CD4-positive, CD25-positive, alpha-beta regulatory T cell (primary cell): ENCODE results near the gene STK10. TPM values are rescaled to one million over a fixed set of nuclear protein-coding genes. Genes with fewer than 3 reads are reported as not detected.

Experiments used
- ATAC-seq, 2 donors: fragments of 150-1000 bp; cut with Tn5 transposase; one replicate each; pipeline ENCODE4 v1.10.0; 2021; ENCODE audit warnings: low read depth in 2 of 2, moderate number of reproducible peaks in 2 of 2, moderate library complexity in 1 of 2
- DNase-seq, 3 donors: peaks; one replicate each; pipeline versions ENCODE4 v3.0.0 to v3.0.0-alpha.2; 2012 to 2022; ENCODE audit warnings: mixed read lengths in 1 of 3
- H3K27ac ChIP-seq: one replicate; pipeline ENCODE4 v1.7.0; 2013; ENCODE audit warnings: mild to moderate bottlenecking, low read length; ENCODE audit not compliant: insufficient read depth, poor library complexity, severe bottlenecking
- H3K27me3 ChIP-seq: one replicate; pipeline ENCODE4 v1.7.0; 2013; ENCODE audit warnings: low read length; ENCODE audit not compliant: control insufficient read depth, insufficient read depth
- H3K36me3 ChIP-seq: one replicate; pipeline ENCODE4 v1.7.0; 2013; ENCODE audit warnings: mild to moderate bottlenecking, low read length, moderate library complexity; ENCODE audit not compliant: control insufficient read depth, insufficient read depth
- H3K4me1 ChIP-seq: 2 replicates; pipeline ENCODE4 v1.7.0; 2013; ENCODE audit warnings: mild to moderate bottlenecking, low read length; ENCODE audit not compliant: insufficient read depth, control insufficient read depth, poor library complexity, severe bottlenecking
- H3K4me3 ChIP-seq: one replicate; pipeline ENCODE4 v1.7.0; 2013; ENCODE audit warnings: low read depth, mild to moderate bottlenecking, low read length, moderate library complexity
- H3K9me3 ChIP-seq, 2 experiments: 1 replicate in 1 of 2; 2 replicates in 1 of 2; pipeline ENCODE4 v1.7.0; 2013; ENCODE audit warnings: low read length in 2 of 2, mild to moderate bottlenecking in 1 of 2, moderate library complexity in 1 of 2; ENCODE audit not compliant: control insufficient read depth in 2 of 2
- H3K27ac Mint-ChIP-seq, 3 donors: one replicate each; pipeline ENCODE4 v1.8.0; 2020 to 2022; ENCODE audit warnings: mild to moderate bottlenecking in 3 of 3, mixed read lengths in 3 of 3, moderate library complexity in 2 of 3
- H3K27me3 Mint-ChIP-seq: one replicate; pipeline ENCODE4 v1.8.0; 2022; ENCODE audit warnings: mild to moderate bottlenecking, mixed read lengths
- H3K36me3 Mint-ChIP-seq: one replicate; pipeline ENCODE4 v1.8.0; 2020; ENCODE audit warnings: mixed read lengths
- H3K4me1 Mint-ChIP-seq, 4 donors: one replicate each; pipeline ENCODE4 v1.8.0; 2020 to 2022; ENCODE audit warnings: mixed read lengths in 4 of 4, mild to moderate bottlenecking in 1 of 4
- H3K4me3 Mint-ChIP-seq, 4 donors: one replicate each; pipeline ENCODE4 v1.8.0; 2020 to 2022; ENCODE audit warnings: mild to moderate bottlenecking in 4 of 4, mixed read lengths in 4 of 4, moderate library complexity in 3 of 4
- H3K9me3 Mint-ChIP-seq, 7 donors: one replicate each; pipeline ENCODE4 v1.8.0; 2020 to 2022; ENCODE audit warnings: mixed read lengths in 7 of 7, mild to moderate bottlenecking in 3 of 7, moderate library complexity in 2 of 7
- polyA plus RNA-seq, 4 donors: library from polyadenylated mRNA; unstranded; fragments of 300-500 nt; fragmentation: Illumina TruSeq; gene quantifications; one replicate each; pipeline ENCODE4 v1.2.3, GENCODE V29; 2021
- total RNA-seq: library from RNA; stranded (reverse); gene quantifications from one replicate; pipeline ENCODE4 v1.2.3, GENCODE V29; 2022

STK10 gene
- total and polyA plus RNA-seq, 5 donors from 2014 or later: 71.2 to 533 (median 74.6) TPM

GRCh38 chr5:172078726-172079345, 109.2 kb downstream of the STK10 start:
- no peak for ATAC-seq
- Mint-ChIP-seq H3K9me3 (no peaks in the 10 kb centered on the region), H3K27ac (peak overlapping the region; percentile 54 to 90 (median 77)), H3K4me3 (peak overlapping the region in 2 of 4 donors; percentile 14 to 60), H3K4me1 (peaks cover 0 to 23% (median 15%) of the 10 kb centered on the region in 4 donors), H3K36me3 (peaks cover 62% of the 10 kb centered on the region), H3K27me3 (no peaks in the 10 kb centered on the region)
- H3K4me1 ChIP-seq: no peaks in the 10 kb centered on the region
- H3K9me3 ChIP-seq: no peaks in the 10 kb centered on the region
- H3K27ac ChIP-seq: no peak overlapping the region
- no peaks in the 10 kb centered on the region for H3K27me3 ChIP-seq
- H3K36me3 ChIP-seq: peaks cover 86% of the 10 kb centered on the region
- H3K4me3 ChIP-seq: no peak overlapping the region
- peak in 1 of 3 donors; percentile 29 for DNase-seq

- no peaks in the 10 kb centered on the region for H3K4me1 ChIP-seq
- no peak overlapping the region for H3K4me3 ChIP-seq
- H3K27me3 ChIP-seq: no peaks in the 10 kb centered on the region
- Mint-ChIP-seq H3K27ac (peak overlapping the region in 1 of 3 donors; percentile 82), H3K4me1 (peaks cover 0 to 23% (median 15%) of the 10 kb centered on the region in 4 donors), H3K9me3 (no peaks in the 10 kb centered on the region), H3K4me3 (no peak overlapping the region), H3K27me3 (no peaks in the 10 kb centered on the region), H3K36me3 (peaks cover 60% of the 10 kb centered on the region)
- no peak for ATAC-seq
- H3K27ac ChIP-seq: no peak overlapping the region
- DNase-seq: no peak
- no peaks in the 10 kb centered on the region for H3K9me3 ChIP-seq
- peaks cover 85% of the 10 kb centered on the region for H3K36me3 ChIP-seq
These were observed 110.2 kb downstream of the STK10 start for GRCh38 chr5:172077664-172078425.

- peaks cover 4% of the 10 kb centered on the region for H3K4me1 ChIP-seq
- Mint-ChIP-seq H3K4me1 (peaks cover 2 to 31% (median 19%) of the 10 kb centered on the region in 4 donors), H3K4me3 (peak overlapping the region in 1 of 4 donors; percentile 52), H3K36me3 (peaks cover 50% of the 10 kb centered on the region), H3K9me3 (no peaks in the 10 kb centered on the region), H3K27ac (no peak overlapping the region), H3K27me3 (no peaks in the 10 kb centered on the region)
- no peaks in the 10 kb centered on the region for H3K9me3 ChIP-seq
- no peak for ATAC-seq
- no peaks in the 10 kb centered on the region for H3K27me3 ChIP-seq
- peaks cover 77% of the 10 kb centered on the region for H3K36me3 ChIP-seq
- no peak overlapping the region for H3K27ac ChIP-seq
- DNase-seq: no peak
- H3K4me3 ChIP-seq: no peak overlapping the region
These were observed 111.2 kb downstream of the STK10 start for GRCh38 chr5:172076761-172077244.

- Histone ChIP-seq H3K27ac (no peak overlapping the region), H3K4me1 (peaks cover 15% of the 10 kb centered on the region), H3K36me3 (peaks cover 68% of the 10 kb centered on the region), H3K9me3 (no peaks in the 10 kb centered on the region), H3K4me3 (no peak overlapping the region), H3K27me3 (no peaks in the 10 kb centered on the region)
- ATAC-seq: no peak
- H3K4me1 Mint-ChIP-seq: peaks cover 8 to 41% (median 26%) of the 10 kb centered on the region in 4 donors
- peak overlapping the region in 1 of 3 donors; percentile 13 for H3K27ac Mint-ChIP-seq
- H3K4me3 Mint-ChIP-seq: no peak overlapping the region
- H3K36me3 Mint-ChIP-seq: peaks cover 46% of the 10 kb centered on the region
- no peak for DNase-seq
- H3K9me3 Mint-ChIP-seq: no peaks in the 10 kb centered on the region
- no peaks in the 10 kb centered on the region for H3K27me3 Mint-ChIP-seq
These were observed 112.4 kb downstream of the STK10 start for GRCh38 chr5:172075656-172076055.

- ATAC-seq (no peak), DNase-seq (no peak)
- no peaks in the 10 kb centered on the region for H3K9me3 Mint-ChIP-seq
- peaks cover 60% of the 10 kb centered on the region for H3K36me3 ChIP-seq
- peaks cover 23% of the 10 kb centered on the region for H3K4me1 ChIP-seq
- H3K27ac Mint-ChIP-seq: peak overlapping the region in 1 of 3 donors; percentile 77
- H3K36me3 Mint-ChIP-seq: peaks cover 43% of the 10 kb centered on the region
- peaks cover 14 to 45% (median 30%) of the 10 kb centered on the region in 4 donors for H3K4me1 Mint-ChIP-seq
- H3K9me3 ChIP-seq: no peaks in the 10 kb centered on the region
- no peak overlapping the region for H3K27ac ChIP-seq
- H3K4me3 ChIP-seq: no peak overlapping the region
- no peak overlapping the region for H3K4me3 Mint-ChIP-seq
- H3K27me3 ChIP-seq: no peaks in the 10 kb centered on the region
- no peaks in the 10 kb centered on the region for H3K27me3 Mint-ChIP-seq
These were observed 113.1 kb downstream of the STK10 start for GRCh38 chr5:172074896-172075295.

- Mint-ChIP-seq H3K9me3 (no peaks in the 10 kb centered on the region), H3K4me1 (peaks cover 29 to 65% (median 46%) of the 10 kb centered on the region in 4 donors), H3K4me3 (peak overlapping the region; percentile 1 to 55 (median 28)), H3K27me3 (no peaks in the 10 kb centered on the region), H3K27ac (peak overlapping the region; percentile 68 to 95 (median 74)), H3K36me3 (peaks cover 28% of the 10 kb centered on the region)
- DNase-seq: no peak
- H3K27ac ChIP-seq: peak overlapping the region; percentile 60
- ATAC-seq: no peak
- H3K36me3 ChIP-seq: peaks cover 34% of the 10 kb centered on the region
- no peaks in the 10 kb centered on the region for H3K9me3 ChIP-seq
- H3K4me1 ChIP-seq: peaks cover 55% of the 10 kb centered on the region
- peak overlapping the region; percentile 49 for H3K4me3 ChIP-seq
- H3K27me3 ChIP-seq: no peaks in the 10 kb centered on the region
These were observed 116.6 kb downstream of the STK10 start for GRCh38 chr5:172071309-172071875.

GRCh38 chr5:172065431-172066065, 122.5 kb downstream of the STK10 start:
- Mint-ChIP-seq H3K4me1 (peaks cover 32 to 72% (median 55%) of the 10 kb centered on the region in 4 donors), H3K9me3 (peaks cover 0 to 2% (median 0%) of the 10 kb centered on the region in 7 donors), H3K27ac (peak overlapping the region; percentile 95 to 97 (median 96)), H3K36me3 (peaks cover 56% of the 10 kb centered on the region), H3K4me3 (peak overlapping the region; percentile 68 to 91 (median 84)), H3K27me3 (no peaks in the 10 kb centered on the region)
- Histone ChIP-seq H3K27me3 (no peaks in the 10 kb centered on the region), H3K36me3 (peaks cover 52% of the 10 kb centered on the region), H3K27ac (peak overlapping the region; percentile 84), H3K4me3 (peak overlapping the region; percentile 68), H3K4me1 (peaks cover 55% of the 10 kb centered on the region), H3K9me3 (no peaks in the 10 kb centered on the region)
- no peak for ATAC-seq
- no peak for DNase-seq
